HCT116 (cell line): ENCODE results near the gene FAM151A. TPM values are rescaled to one million over a fixed set of nuclear protein-coding genes. Genes with fewer than 3 reads are reported as not detected.

Experiments used
- ATAC-seq: fragments of 200-7000 bp; cut with Tn5 transposase; 2 replicates; pipeline ENCODE4 v1.9.1; 2020; ENCODE audit warnings: mild to moderate bottlenecking, moderate library complexity
- BruUV-seq: library from RNA; stranded (reverse); fragments of 400-500 nt; replicated peaks from 2 replicates; lab custom pipeline; 2021; lab: Mats Ljungman, UMichigan
- CTCF ChIA-PET: fragments of 300-600 bp; sonication (Branson Sonifier 250); formaldehyde crosslinking; loops from one replicate; lab custom pipeline; 2021; ENCODE audit warnings: antibody characterized with exemption; lab: Charles Lee
- POLR2A ChIA-PET: fragments of 300-600, 350-600 bp; sonication (Branson Sonifier 250); formaldehyde crosslinking; loops from one replicate; lab custom pipeline; 2021; ENCODE audit warnings: antibody characterized with exemption; lab: Charles Lee
- RAD21 ChIA-PET, 2 experiments: fragments of 300-600 bp; sonication (Branson Sonifier 250); formaldehyde crosslinking; loops; one replicate each; lab custom pipeline; 2023; ENCODE audit warnings: low total read pairs in 2 of 2; ENCODE audit not compliant: uncharacterized antibody in 2 of 2, unreplicated experiment in 2 of 2, low non-redundant PET in 1 of 2; lab: Charles Lee
- DNase-seq: peaks from one replicate; pipeline ENCODE4 v3.0.0-alpha.2; 2010; ENCODE audit warnings: low read depth, low spot score
- H2AFZ ChIP-seq: fragments of 200-600 bp; shearing (Covaris generic), sonication (generic); 2 replicates; pipeline ENCODE4 v1.6.1; 2017; ENCODE audit warnings: low read depth, mixed run types, mixed read lengths, antibody characterized with exemption, low read length; ENCODE audit not compliant: poor library complexity, severe bottlenecking
- H3K27ac ChIP-seq: 2 replicates; pipeline ENCODE4 v1.5.1; 2012; ENCODE audit warnings: low read depth, low read length
- H3K27me3 ChIP-seq: fragments of 200-600 bp; sonication (generic); 2 replicates; pipeline ENCODE4 v1.6.1; 2016; ENCODE audit warnings: mixed run types, low read length, mixed read lengths; ENCODE audit not compliant: insufficient read depth
- H3K36me3 ChIP-seq, 2 experiments: fragments of 200-500 bp in 1 of 2; fragments of 200-600 bp in 1 of 2; sonication (Bioruptor generic) in 1 of 2; sonication (generic) in 1 of 2; 2 replicates each; pipeline versions ENCODE4 v1.5.1 to v1.6.1; 2014 to 2016; ENCODE audit warnings: low read length in 2 of 2, inconsistent platforms in 1 of 2, mixed read lengths in 1 of 2, mixed run types in 1 of 2; ENCODE audit not compliant: insufficient read depth in 2 of 2, control insufficient read depth in 1 of 2
- H3K4me1 ChIP-seq, 2 experiments: fragments of 200-600 bp in 1 of 2; sonication (generic) in 1 of 2; 2 replicates each; pipeline versions ENCODE4 v1.5.1 to v1.6.1; 2012 to 2017; ENCODE audit warnings: low read length in 2 of 2, inconsistent platforms in 1 of 2, mild to moderate bottlenecking in 1 of 2, mixed read lengths in 1 of 2, mixed run types in 1 of 2, moderate library complexity in 1 of 2; ENCODE audit not compliant: insufficient read depth in 2 of 2, control insufficient read depth in 1 of 2
- H3K4me2 ChIP-seq: fragments of 200-600 bp; sonication (generic); 2 replicates; pipeline ENCODE4 v1.6.1; 2017; ENCODE audit warnings: mixed run types, low read length, mixed read lengths
- H3K4me3 ChIP-seq, 2 experiments: fragments of 200-600 bp in 1 of 2; sonication (generic) in 1 of 2; replicated peaks in 1 of 2; 2 replicates each; pipeline ENCODE4 v1.5.1; 2011 to 2016; ENCODE audit warnings: low read length in 2 of 2, control low read depth in 1 of 2, low read depth in 1 of 2, mild to moderate bottlenecking in 1 of 2, mixed read lengths in 1 of 2, mixed run types in 1 of 2
- H3K79me2 ChIP-seq: fragments of 200-600 bp; sonication (generic); 2 replicates; pipeline ENCODE4 v1.6.1; 2017; ENCODE audit warnings: mild to moderate bottlenecking, mixed run types, low read length, moderate library complexity, mixed read lengths; ENCODE audit not compliant: insufficient read depth
- H3K9ac ChIP-seq: fragments of 200-600 bp; sonication (generic); 2 replicates; pipeline ENCODE4 v1.6.1; 2016; ENCODE audit warnings: low read length, mixed read lengths
- H3K9me2 ChIP-seq: fragments of 200-600 bp; sonication (generic), shearing (Covaris generic); 2 replicates; pipeline ENCODE4 v1.6.1; 2017; ENCODE audit warnings: mixed run types, mild to moderate bottlenecking, moderate library complexity; ENCODE audit not compliant: insufficient read depth
- H3K9me3 ChIP-seq, 2 experiments: fragments of 200-500 bp in 1 of 2; fragments of 200-600 bp in 1 of 2; sonication (Bioruptor generic) in 1 of 2; sonication (generic) in 1 of 2; 2 replicates each; pipeline ENCODE4 v1.6.1; 2014 to 2017; ENCODE audit warnings: low read length in 2 of 2, mixed read lengths in 2 of 2, inconsistent platforms in 1 of 2, low read depth in 1 of 2, mild to moderate bottlenecking in 1 of 2, mixed run types in 1 of 2, moderate library complexity in 1 of 2; ENCODE audit not compliant: control insufficient read depth in 1 of 2, insufficient read depth in 1 of 2
- H4K20me1 ChIP-seq: fragments of 200-600 bp; sonication (generic), shearing (Covaris generic); 2 replicates; pipeline ENCODE4 v1.6.1; 2017; ENCODE audit warnings: mixed run types, mild to moderate bottlenecking, moderate library complexity; ENCODE audit not compliant: insufficient read depth
- ATF3 ChIP-seq: IDR thresholded peaks from 2 replicates; pipeline ENCODE4 v1.6.1; 2012
- CBX3 ChIP-seq: IDR thresholded peaks from 2 replicates; pipeline ENCODE4 v1.6.1; 2012; ENCODE audit warnings: low read depth
- EGR1 ChIP-seq: IDR thresholded peaks from 2 replicates; pipeline ENCODE4 v1.6.1; 2012; ENCODE audit warnings: low read depth
- ELF1 ChIP-seq: IDR thresholded peaks from 2 replicates; pipeline ENCODE4 v1.6.1; 2012; ENCODE audit warnings: low read depth, borderline replicate concordance
- EZH2 ChIP-seq: fragments of 200-600 bp; sonication (generic); IDR thresholded peaks from 2 replicates; pipeline ENCODE4 v1.6.1; 2017; ENCODE audit warnings: antibody characterized with exemption, mixed run types
- EZH2phosphoT487 ChIP-seq: fragments of 200-600 bp; IDR thresholded peaks from 2 replicates; pipeline ENCODE4 v1.6.1; 2018; ENCODE audit warnings: antibody characterized with exemption, borderline replicate concordance
- FOSL1 ChIP-seq: IDR thresholded peaks from 2 replicates; pipeline ENCODE4 v1.6.1; 2012; ENCODE audit warnings: low read depth
- JUND ChIP-seq: IDR thresholded peaks from 2 replicates; pipeline ENCODE4 v1.6.1; 2012
- POLR2A ChIP-seq: IDR thresholded peaks from 2 replicates; pipeline ENCODE4 v1.7.0; 2011; ENCODE audit warnings: borderline replicate concordance; ENCODE audit not compliant: insufficient read depth, insufficient read length; ENCODE audit errors: extremely low read depth
- POLR2AphosphoS5 ChIP-seq: IDR thresholded peaks from 2 replicates; pipeline ENCODE4 v1.6.1; 2011; ENCODE audit warnings: mild to moderate bottlenecking, low read depth, low read length, moderate library complexity
- RAD21 ChIP-seq: IDR thresholded peaks from 2 replicates; pipeline ENCODE4 v1.6.1; 2012; ENCODE audit warnings: low read depth, mild to moderate bottlenecking
- SIN3A ChIP-seq: IDR thresholded peaks from 2 replicates; pipeline ENCODE4 v1.6.1; 2012; ENCODE audit warnings: low read depth
- SP1 ChIP-seq: IDR thresholded peaks from 2 replicates; pipeline ENCODE4 v1.6.1; 2012; ENCODE audit warnings: low read depth
- SRF ChIP-seq: IDR thresholded peaks from 2 replicates; pipeline ENCODE4 v1.6.1; 2012; ENCODE audit warnings: low read depth
- TCF7L2 ChIP-seq: IDR thresholded peaks from 2 replicates; pipeline ENCODE4 v1.7.0; 2011; ENCODE audit warnings: borderline replicate concordance, inconsistent platforms; ENCODE audit not compliant: insufficient read depth, insufficient read length; ENCODE audit errors: extremely low read depth
- YY1 ChIP-seq: IDR thresholded peaks from 2 replicates; pipeline ENCODE4 v1.6.1; 2011; ENCODE audit warnings: low read length, low read depth, moderate library complexity, mild to moderate bottlenecking; ENCODE audit not compliant: insufficient replicate concordance; ENCODE audit errors: extremely low read depth
- ZFX ChIP-seq: fragments of 450-650 bp; IDR thresholded peaks from 2 replicates; pipeline ENCODE4 v1.6.1; 2017
- ZNF274 ChIP-seq: fragments of 200-500 bp; sonication (Bioruptor generic); IDR thresholded peaks from 2 replicates; pipeline ENCODE4 v1.6.1; 2014; ENCODE audit warnings: mild to moderate bottlenecking, low read depth, low read length, inconsistent platforms
- intact Hi-C: fragments of 100-400 bp; cut with micrococcal nuclease; formaldehyde crosslinking; loops from 2 replicates; pipeline ENCODE4 v1.10.0; 2022
- total RNA-seq: library from RNA; stranded (reverse); gene quantifications from one replicate; pipeline ENCODE4 v1.2.1, GENCODE V29; 2021; ENCODE audit not compliant: unreplicated experiment
- TF ChIP-seq, protein P1 (sequence below): IDR thresholded peaks from 2 replicates; pipeline ENCODE4 v1.6.1; 2012; ENCODE audit warnings: low read depth

Gene FAM151A
- total RNA-seq, 1 experiment from 2014 or later: not detected

DNA sequence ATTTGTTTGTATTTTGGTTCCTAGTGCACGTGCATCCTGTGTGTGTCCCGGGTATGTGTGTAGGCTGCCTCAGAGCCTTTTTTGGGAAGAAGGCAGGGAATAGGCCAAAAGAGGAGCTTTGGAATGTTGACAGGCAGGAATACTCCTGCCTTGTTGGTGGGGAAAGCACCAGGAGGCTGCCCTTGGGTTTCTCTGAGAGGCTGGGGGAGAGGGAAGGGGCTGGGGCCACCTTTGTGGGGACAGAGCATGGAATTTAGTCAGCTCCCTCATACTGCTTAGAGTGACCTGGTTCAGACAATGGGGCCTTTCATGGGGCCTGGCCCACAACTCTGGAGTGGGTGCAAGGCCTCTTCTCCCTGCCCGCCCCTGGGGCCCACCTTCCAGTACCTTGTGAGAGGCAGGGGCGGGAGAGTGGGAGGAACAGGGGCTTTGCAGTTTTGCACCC, 44.0 kb downstream of the FAM151A start:
- ChIA-PET POLR2A (no interaction called here), CTCF (no interaction called here), RAD21 (no interaction called here)
- DNase-seq (no peak), ATAC-seq (no peak)
- Histone ChIP-seq H3K9me2 (no peaks in the 10 kb centered on the region), H3K4me1 (peaks cover 31 to 35% of the 10 kb centered on the region in 2 experiments), H3K27me3 (no peaks in the 10 kb centered on the region), H3K4me2 (no peak overlapping the region), H3K27ac (no peak overlapping the region), H3K9ac (no peak overlapping the region), H2AFZ (no peak overlapping the region), H4K20me1 (no peaks in the 10 kb centered on the region), H3K79me2 (no peaks in the 10 kb centered on the region; the same call in 1 of the 2 replicates), H3K36me3 (no peaks in the 10 kb centered on the region; a peak in 1 of 4 replicates), H3K4me3 (no peak overlapping the region), H3K9me3 (no peaks in the 10 kb centered on the region)
- no TSS peak for BruUV-seq
- no peak for TF ChIP-seq POLR2AphosphoS5
- no peak for TF ChIP-seq EZH2
- no peak for TF ChIP-seq SIN3A
- TF ChIP-seq ELF1: no peak
- TF ChIP-seq EGR1: no peak
- TF ChIP-seq SP1: no peak
- no peak for TF ChIP-seq YY1
- no peak for TF ChIP-seq POLR2A
- no peak for TF ChIP-seq RAD21
- no peak for TF ChIP-seq SRF
- no peak for TF ChIP-seq FOSL1
- TF ChIP-seq EZH2phosphoT487: no peak
- intact Hi-C loops: no loop called here

DNA sequence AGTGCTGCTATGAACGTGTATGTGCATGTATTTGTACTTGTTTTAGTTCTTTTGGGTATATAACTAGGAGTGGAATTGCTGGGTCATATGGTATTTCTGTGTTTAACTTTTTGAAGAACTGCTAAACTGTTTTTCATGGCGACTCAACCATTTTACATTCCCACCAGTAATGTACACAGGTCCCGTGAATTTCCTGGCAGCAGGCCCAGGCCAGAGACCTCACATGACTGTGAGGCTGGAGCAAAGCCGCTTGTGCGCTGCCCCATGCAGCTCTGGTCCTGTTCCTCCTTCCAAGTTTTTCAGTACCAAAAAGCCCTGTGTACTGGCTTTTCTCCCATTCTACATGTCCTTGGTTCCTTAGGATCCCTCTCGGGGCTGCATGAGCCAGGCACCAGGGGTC, 45.7 kb downstream of the FAM151A start:
- Histone ChIP-seq H3K79me2 (no peaks in the 10 kb centered on the region; the same call in 1 of the 2 replicates), H3K4me3 (no peak overlapping the region), H3K9ac (no peak overlapping the region), H3K9me2 (no peaks in the 10 kb centered on the region), H4K20me1 (no peaks in the 10 kb centered on the region), H3K4me2 (no peak overlapping the region), H3K27me3 (no peaks in the 10 kb centered on the region), H3K36me3 (no peaks in the 10 kb centered on the region), H3K9me3 (no peaks in the 10 kb centered on the region), H2AFZ (no peak overlapping the region), H3K4me1 (peaks cover 42 to 47% of the 10 kb centered on the region in 2 experiments), H3K27ac (no peak overlapping the region)
- DNase-seq (no peak), ATAC-seq (no peak)
- POLR2A ChIA-PET: no interaction called here
- RAD21 ChIA-PET: no interaction called here
- BruUV-seq: no TSS peak
- CTCF ChIA-PET: no interaction called here
- intact Hi-C loops: no loop called here
- TF ChIP-seq ATF3 (no peak), ZFX (no peak), ELF1 (no peak), EGR1 (no peak), SP1 (no peak), TCF7L2 (no peak), RAD21 (no peak), CBX3 (no peak), ZNF274 (no peak), JUND (no peak)
- TF ChIP-seq, protein P1, sequence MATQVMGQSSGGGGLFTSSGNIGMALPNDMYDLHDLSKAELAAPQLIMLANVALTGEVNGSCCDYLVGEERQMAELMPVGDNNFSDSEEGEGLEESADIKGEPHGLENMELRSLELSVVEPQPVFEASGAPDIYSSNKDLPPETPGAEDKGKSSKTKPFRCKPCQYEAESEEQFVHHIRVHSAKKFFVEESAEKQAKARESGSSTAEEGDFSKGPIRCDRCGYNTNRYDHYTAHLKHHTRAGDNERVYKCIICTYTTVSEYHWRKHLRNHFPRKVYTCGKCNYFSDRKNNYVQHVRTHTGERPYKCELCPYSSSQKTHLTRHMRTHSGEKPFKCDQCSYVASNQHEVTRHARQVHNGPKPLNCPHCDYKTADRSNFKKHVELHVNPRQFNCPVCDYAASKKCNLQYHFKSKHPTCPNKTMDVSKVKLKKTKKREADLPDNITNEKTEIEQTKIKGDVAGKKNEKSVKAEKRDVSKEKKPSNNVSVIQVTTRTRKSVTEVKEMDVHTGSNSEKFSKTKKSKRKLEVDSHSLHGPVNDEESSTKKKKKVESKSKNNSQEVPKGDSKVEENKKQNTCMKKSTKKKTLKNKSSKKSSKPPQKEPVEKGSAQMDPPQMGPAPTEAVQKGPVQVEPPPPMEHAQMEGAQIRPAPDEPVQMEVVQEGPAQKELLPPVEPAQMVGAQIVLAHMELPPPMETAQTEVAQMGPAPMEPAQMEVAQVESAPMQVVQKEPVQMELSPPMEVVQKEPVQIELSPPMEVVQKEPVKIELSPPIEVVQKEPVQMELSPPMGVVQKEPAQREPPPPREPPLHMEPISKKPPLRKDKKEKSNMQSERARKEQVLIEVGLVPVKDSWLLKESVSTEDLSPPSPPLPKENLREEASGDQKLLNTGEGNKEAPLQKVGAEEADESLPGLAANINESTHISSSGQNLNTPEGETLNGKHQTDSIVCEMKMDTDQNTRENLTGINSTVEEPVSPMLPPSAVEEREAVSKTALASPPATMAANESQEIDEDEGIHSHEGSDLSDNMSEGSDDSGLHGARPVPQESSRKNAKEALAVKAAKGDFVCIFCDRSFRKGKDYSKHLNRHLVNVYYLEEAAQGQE: no peak
